ENCODE data around the gene LAMA3. TPM values are rescaled to one million over a fixed set of nuclear protein-coding genes. Genes with fewer than 3 reads are reported as not detected.

LAMA3 gene
- total RNA-seq, 1 donor from 2014 or later: 1.7 TPM

DNA sequence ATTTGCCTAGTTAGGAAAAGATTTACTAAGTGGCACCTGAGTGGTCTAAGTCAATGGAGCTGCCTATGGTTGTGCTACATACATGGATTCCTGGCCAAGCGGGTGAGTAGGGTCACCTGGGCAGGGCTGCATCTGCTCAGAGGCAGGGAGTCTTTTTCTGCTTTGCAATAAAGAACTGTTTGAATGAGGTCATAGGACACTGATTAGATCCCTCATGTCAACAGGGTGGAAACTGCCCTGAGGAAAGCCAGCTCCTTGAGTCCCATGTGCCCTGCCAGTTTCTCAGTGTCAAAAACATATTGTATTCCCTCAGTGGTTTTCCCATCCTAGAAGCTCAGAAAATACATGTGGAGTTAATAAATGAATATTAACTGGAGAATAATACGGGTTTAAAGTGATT, 4.6 kb downstream of the LAMA3 start:
- H3K4me3 Mint-ChIP-seq (ENCODE audit: unreplicated experiment): no peak overlapping the region

DNA sequence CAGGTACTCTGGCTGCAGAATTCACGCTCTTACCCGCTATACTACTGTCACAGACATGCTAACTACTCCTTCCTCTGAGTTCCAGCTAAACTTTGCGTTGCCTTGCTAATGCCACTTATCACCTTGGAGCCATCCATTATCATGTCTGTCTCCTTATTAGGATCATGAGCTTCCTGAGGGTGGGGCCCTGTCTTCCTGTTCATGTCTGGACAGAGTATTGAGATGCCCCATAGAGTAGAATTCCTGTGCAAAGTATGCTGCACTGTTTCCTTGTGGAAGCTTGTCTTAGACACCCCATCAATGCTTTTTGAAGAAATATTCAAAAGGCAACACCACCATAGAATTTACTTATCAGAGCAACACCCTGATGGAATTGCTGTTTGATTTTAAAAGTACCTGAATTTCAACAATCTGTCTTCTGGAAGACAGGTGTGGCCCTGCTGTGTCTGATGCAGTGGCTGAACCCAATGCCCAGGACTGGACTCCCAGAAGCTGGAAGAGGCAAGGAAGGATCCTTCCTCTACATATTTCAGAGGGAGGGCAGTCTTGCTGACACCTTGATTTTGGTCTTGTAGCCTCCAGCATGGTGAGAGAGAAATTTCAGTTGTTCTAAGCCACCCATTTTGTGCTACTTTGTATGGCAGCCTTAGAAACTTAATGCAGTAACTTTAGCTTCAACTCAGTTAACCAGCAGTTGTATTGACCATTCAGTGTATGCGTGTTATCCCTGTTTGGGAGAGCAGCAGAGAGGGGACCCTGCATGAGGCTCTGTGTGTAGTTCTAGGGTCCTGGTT, 5.6 kb downstream of the LAMA3 start:
- no peaks in the 10 kb centered on the region for H3K27me3 Mint-ChIP-seq (ENCODE audit: unreplicated experiment)
- H3K27ac Mint-ChIP-seq (ENCODE audit: unreplicated experiment): no peak overlapping the region
- H3K9me3 Mint-ChIP-seq (ENCODE audit: unreplicated experiment): no peaks in the 10 kb centered on the region
- no peaks in the 10 kb centered on the region for H3K36me3 Mint-ChIP-seq (ENCODE audit: low read depth, unreplicated experiment)
- TF ChIP-seq, protein P1, sequence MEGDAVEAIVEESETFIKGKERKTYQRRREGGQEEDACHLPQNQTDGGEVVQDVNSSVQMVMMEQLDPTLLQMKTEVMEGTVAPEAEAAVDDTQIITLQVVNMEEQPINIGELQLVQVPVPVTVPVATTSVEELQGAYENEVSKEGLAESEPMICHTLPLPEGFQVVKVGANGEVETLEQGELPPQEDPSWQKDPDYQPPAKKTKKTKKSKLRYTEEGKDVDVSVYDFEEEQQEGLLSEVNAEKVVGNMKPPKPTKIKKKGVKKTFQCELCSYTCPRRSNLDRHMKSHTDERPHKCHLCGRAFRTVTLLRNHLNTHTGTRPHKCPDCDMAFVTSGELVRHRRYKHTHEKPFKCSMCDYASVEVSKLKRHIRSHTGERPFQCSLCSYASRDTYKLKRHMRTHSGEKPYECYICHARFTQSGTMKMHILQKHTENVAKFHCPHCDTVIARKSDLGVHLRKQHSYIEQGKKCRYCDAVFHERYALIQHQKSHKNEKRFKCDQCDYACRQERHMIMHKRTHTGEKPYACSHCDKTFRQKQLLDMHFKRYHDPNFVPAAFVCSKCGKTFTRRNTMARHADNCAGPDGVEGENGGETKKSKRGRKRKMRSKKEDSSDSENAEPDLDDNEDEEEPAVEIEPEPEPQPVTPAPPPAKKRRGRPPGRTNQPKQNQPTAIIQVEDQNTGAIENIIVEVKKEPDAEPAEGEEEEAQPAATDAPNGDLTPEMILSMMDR (IDR thresholded peaks at IDR 0.05; ENCODE audit: unreplicated experiment): no peak
- no peak overlapping the region for H3K4me3 Mint-ChIP-seq (ENCODE audit: unreplicated experiment)
- no peak for DNase-seq (ENCODE audit: low spot score)
- H3K4me1 Mint-ChIP-seq (ENCODE audit: unreplicated experiment): no peaks in the 10 kb centered on the region

More for the DNA sequence above, 4.6 kb downstream of the LAMA3 start:
- Mint-ChIP-seq H3K9me3 (ENCODE audit: unreplicated experiment) (no peaks in the 10 kb centered on the region), H3K27ac (ENCODE audit: unreplicated experiment) (no peak overlapping the region), H3K4me1 (ENCODE audit: unreplicated experiment) (peaks cover 3% of the 10 kb centered on the region), H3K36me3 (ENCODE audit: low read depth, unreplicated experiment) (no peaks in the 10 kb centered on the region), H3K27me3 (ENCODE audit: unreplicated experiment) (no peaks in the 10 kb centered on the region)
- TF ChIP-seq, protein P1 (IDR thresholded peaks at IDR 0.05; ENCODE audit: unreplicated experiment): no peak
- DNase-seq (ENCODE audit: low spot score): no peak

DNA sequence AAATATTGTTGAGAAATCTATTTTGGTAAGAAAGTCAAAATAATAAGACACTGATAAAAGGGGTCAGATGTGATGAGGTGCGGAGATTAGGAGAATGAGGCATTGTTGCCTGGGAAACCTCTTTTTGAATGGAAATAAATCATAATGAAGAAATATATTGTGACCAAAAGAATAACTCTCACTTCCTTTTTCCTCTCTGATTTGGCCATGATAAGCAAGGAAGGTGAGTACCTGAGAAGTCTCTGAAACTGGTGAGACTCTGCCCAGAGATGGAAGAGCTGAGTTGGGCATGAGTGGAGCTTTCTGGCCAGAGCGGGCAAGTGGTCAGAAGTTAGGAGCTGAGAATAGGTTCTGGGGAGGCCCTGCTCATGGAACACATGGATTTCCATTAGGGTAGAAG, 11.8 kb downstream of the LAMA3 start:
- Mint-ChIP-seq H3K9me3 (ENCODE audit: unreplicated experiment) (no peaks in the 10 kb centered on the region), H3K4me3 (ENCODE audit: unreplicated experiment) (no peak overlapping the region), H3K27ac (ENCODE audit: unreplicated experiment) (no peak overlapping the region), H3K4me1 (ENCODE audit: unreplicated experiment) (no peaks in the 10 kb centered on the region), H3K36me3 (ENCODE audit: low read depth, unreplicated experiment) (no peaks in the 10 kb centered on the region), H3K27me3 (ENCODE audit: unreplicated experiment) (peaks cover 3% of the 10 kb centered on the region)
- no peak for DNase-seq (ENCODE audit: low spot score)
- TF ChIP-seq, protein P1 (IDR thresholded peaks at IDR 0.05; ENCODE audit: unreplicated experiment): no peak

DNA sequence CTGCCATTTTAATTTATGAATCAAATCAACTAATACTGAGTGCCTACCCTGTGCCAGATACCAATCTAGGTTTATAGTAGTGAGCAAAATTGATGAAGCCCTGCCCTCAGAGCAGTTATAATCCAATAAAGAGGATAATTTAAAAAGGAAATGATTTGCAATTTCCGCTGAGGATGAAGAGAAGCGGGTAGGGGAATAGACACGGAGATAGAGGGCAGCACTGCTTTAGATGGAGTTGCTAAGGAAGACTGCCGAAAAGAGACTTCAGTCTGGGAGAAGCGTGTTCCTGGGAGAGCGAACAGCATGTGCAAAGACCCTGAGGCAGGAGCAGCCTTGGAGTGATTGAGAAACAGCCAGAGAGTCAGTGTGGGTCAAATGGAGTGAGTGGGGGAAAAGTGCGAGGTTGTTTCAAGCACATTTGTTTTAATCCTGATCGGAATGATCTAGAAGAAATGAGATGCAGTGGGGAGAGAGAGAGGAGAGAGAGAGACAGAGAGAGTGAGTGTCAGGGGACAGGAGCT, 12.4 kb downstream of the LAMA3 start:
- H3K4me1 Mint-ChIP-seq (ENCODE audit: unreplicated experiment): no peaks in the 10 kb centered on the region
- no peaks in the 10 kb centered on the region for H3K9me3 Mint-ChIP-seq (ENCODE audit: unreplicated experiment)
- no peaks in the 10 kb centered on the region for H3K36me3 Mint-ChIP-seq (ENCODE audit: low read depth, unreplicated experiment)
- H3K4me3 Mint-ChIP-seq (ENCODE audit: unreplicated experiment): no peak overlapping the region
- no peak overlapping the region for H3K27ac Mint-ChIP-seq (ENCODE audit: unreplicated experiment)
- TF ChIP-seq, protein P1 (IDR thresholded peaks at IDR 0.05; ENCODE audit: unreplicated experiment): no peak
- no peak for DNase-seq (ENCODE audit: low spot score)
- peaks cover 3% of the 10 kb centered on the region for H3K27me3 Mint-ChIP-seq (ENCODE audit: unreplicated experiment)

DNA sequence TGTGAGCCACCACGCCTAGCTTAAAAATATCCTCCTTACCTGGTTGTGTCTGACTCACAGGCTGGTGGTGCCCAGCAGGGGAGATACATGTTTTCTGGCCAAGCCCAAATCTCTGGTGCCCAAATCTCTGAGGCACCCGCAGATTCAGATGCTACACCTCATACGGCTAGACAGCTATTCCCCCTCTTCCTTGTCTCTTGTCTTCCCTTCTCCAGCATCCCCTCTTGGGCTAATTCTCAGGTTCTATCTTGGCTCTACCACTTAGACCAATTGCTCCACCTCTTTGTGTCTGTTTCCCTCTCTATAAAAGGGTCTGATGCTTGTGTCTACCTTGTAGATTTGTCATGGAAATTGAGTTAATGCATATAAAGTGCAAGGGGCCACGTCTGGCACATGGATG, 13.4 kb downstream of the LAMA3 start:
- Mint-ChIP-seq H3K4me1 (ENCODE audit: unreplicated experiment) (no peaks in the 10 kb centered on the region), H3K36me3 (ENCODE audit: low read depth, unreplicated experiment) (no peaks in the 10 kb centered on the region), H3K9me3 (ENCODE audit: unreplicated experiment) (no peaks in the 10 kb centered on the region), H3K27ac (ENCODE audit: unreplicated experiment) (no peak overlapping the region), H3K4me3 (ENCODE audit: unreplicated experiment) (no peak overlapping the region), H3K27me3 (ENCODE audit: unreplicated experiment) (peaks cover 3% of the 10 kb centered on the region)
- no peak for DNase-seq (ENCODE audit: low spot score)
- TF ChIP-seq, protein P1 (IDR thresholded peaks at IDR 0.05; ENCODE audit: unreplicated experiment): no peak
